ENCODE results near the gene PLTP. TPM values are rescaled to one million over a fixed set of nuclear protein-coding genes. Genes with fewer than 3 reads are reported as not detected.

PLTP gene
- total RNA-seq, 1 experiment from 2014 or later: 62.5 TPM

- Histone ChIP-seq H3K9me3 (ENCODE audit: control insufficient read depth, low read depth, low read length) (no peaks in the 10 kb centered on the region), H3K4me1 (ENCODE audit: insufficient read depth, low read length) (peaks cover 11% of the 10 kb centered on the region), H2AFZ (ENCODE audit: low read length) (no peak overlapping the region), H3K79me1 (ENCODE audit: insufficient read depth, low read depth, low read length, poor library complexity, severe bottlenecking) (no peaks in the 10 kb centered on the region), H3K23ac (ENCODE audit: insufficient read length, low read depth, low read length) (no peak overlapping the region), H4K5ac (ENCODE audit: insufficient read length, low read depth, low read length) (no peak overlapping the region), H3K4ac (ENCODE audit: low read depth, low read length) (no peak overlapping the region), H2AK5ac (ENCODE audit: insufficient read length, low read length) (no peak overlapping the region), H3K56ac (ENCODE audit: insufficient read length, low read depth, low read length) (no peak overlapping the region), H3K23me2 (ENCODE audit: insufficient read length, low read depth, low read length, poor library complexity, severe bottlenecking) (peaks cover 11% of the 10 kb centered on the region), H2BK5ac (ENCODE audit: insufficient read length, low read length) (no peak overlapping the region), H2BK12ac (ENCODE audit: insufficient read length, low read depth, low read length) (no peak overlapping the region), H4K20me1 (ENCODE audit: control insufficient read depth, insufficient read depth, insufficient read length) (no peaks in the 10 kb centered on the region), H4K91ac (ENCODE audit: insufficient read length, low read depth, low read length) (no peak overlapping the region), H2BK15ac (ENCODE audit: low read depth, low read length) (no peak overlapping the region), H3K14ac (ENCODE audit: insufficient read depth, low read length) (no peak overlapping the region), H3K27me3 (ENCODE audit: insufficient read depth, low read length) (no peaks in the 10 kb centered on the region), H3K4me2 (ENCODE audit: insufficient read depth, insufficient read length, low read length) (peak overlapping the region; percentile 73), H3K9ac (ENCODE audit: extremely low read depth, insufficient read length, low read length) (peak overlapping the region; percentile 92), H3K79me2 (ENCODE audit: insufficient read depth, low read length) (peaks cover 4% of the 10 kb centered on the region; the same call in 1 of the 2 replicates), H2BK20ac (ENCODE audit: low read depth, low read length, poor library complexity, severe bottlenecking) (no peak overlapping the region), H3K18ac (ENCODE audit: insufficient read length, low read depth, low read length) (peak overlapping the region; percentile 39), H2BK120ac (ENCODE audit: low read depth, low read length, poor library complexity, severe bottlenecking) (no peak overlapping the region), H3T11ph (ENCODE audit: low read length) (no peak overlapping the region), H4K8ac (replicated peaks; ENCODE audit: insufficient read length, low read depth, low read length) (no peak overlapping the region), H3K27ac (ENCODE audit: insufficient read length, low read depth, low read length) (no peak overlapping the region)
- TF ChIP-seq, protein P1, sequence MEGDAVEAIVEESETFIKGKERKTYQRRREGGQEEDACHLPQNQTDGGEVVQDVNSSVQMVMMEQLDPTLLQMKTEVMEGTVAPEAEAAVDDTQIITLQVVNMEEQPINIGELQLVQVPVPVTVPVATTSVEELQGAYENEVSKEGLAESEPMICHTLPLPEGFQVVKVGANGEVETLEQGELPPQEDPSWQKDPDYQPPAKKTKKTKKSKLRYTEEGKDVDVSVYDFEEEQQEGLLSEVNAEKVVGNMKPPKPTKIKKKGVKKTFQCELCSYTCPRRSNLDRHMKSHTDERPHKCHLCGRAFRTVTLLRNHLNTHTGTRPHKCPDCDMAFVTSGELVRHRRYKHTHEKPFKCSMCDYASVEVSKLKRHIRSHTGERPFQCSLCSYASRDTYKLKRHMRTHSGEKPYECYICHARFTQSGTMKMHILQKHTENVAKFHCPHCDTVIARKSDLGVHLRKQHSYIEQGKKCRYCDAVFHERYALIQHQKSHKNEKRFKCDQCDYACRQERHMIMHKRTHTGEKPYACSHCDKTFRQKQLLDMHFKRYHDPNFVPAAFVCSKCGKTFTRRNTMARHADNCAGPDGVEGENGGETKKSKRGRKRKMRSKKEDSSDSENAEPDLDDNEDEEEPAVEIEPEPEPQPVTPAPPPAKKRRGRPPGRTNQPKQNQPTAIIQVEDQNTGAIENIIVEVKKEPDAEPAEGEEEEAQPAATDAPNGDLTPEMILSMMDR (conservative IDR thresholded peaks at IDR 0.05): no peak
- Mint-ChIP-seq H3K27me3 (ENCODE audit: low read depth) (no peaks in the 10 kb centered on the region; the same call in 1 of the 2 replicates), H3K36me3 (ENCODE audit: insufficient read depth in 1 of 3, low read depth in 3 of 3) (peaks cover 14 to 35% (median 32%) of the 10 kb centered on the region in 3 experiments), H3K27ac (peak overlapping the region; percentile 91 to 96 (median 93); a peak in 6 of 7 replicates), H3K4me3 (peak overlapping the region; percentile 82 to 92), H3K4me1 (peaks cover 32 to 33% of the 10 kb centered on the region in 2 experiments), H3K9me3 (no peaks in the 10 kb centered on the region)
- no CpG with 5 or more reads among the region's 21 CpGs for WGBS (ENCODE audit: extremely low coverage, insufficient read length, low lambda C conversion rate)
- DNase-seq: no peak
Measured at GRCh38 chr20:45935416-45936046, 23.6 kb upstream of the PLTP start.
